ENCODE measurements around the gene MAP3K20.

GRCh38 chr2:173145454-173145853, 69.8 kb downstream of the MAP3K20 start:
- no peak for TF ChIP-seq EP300 (IDR thresholded peaks at IDR 0.05; ENCODE audit: borderline replicate concordance in 1 of 2, control insufficient read depth in 1 of 2, low read depth in 2 of 2, low read length in 2 of 2)
- TF ChIP-seq NFIC (IDR thresholded peaks at IDR 0.05; ENCODE audit: low read depth, low read length), result no peak
- TF ChIP-seq PAX8 (IDR thresholded peaks at IDR 0.05), result no peak
- TF ChIP-seq, protein P1, sequence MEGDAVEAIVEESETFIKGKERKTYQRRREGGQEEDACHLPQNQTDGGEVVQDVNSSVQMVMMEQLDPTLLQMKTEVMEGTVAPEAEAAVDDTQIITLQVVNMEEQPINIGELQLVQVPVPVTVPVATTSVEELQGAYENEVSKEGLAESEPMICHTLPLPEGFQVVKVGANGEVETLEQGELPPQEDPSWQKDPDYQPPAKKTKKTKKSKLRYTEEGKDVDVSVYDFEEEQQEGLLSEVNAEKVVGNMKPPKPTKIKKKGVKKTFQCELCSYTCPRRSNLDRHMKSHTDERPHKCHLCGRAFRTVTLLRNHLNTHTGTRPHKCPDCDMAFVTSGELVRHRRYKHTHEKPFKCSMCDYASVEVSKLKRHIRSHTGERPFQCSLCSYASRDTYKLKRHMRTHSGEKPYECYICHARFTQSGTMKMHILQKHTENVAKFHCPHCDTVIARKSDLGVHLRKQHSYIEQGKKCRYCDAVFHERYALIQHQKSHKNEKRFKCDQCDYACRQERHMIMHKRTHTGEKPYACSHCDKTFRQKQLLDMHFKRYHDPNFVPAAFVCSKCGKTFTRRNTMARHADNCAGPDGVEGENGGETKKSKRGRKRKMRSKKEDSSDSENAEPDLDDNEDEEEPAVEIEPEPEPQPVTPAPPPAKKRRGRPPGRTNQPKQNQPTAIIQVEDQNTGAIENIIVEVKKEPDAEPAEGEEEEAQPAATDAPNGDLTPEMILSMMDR (IDR thresholded peaks at IDR 0.05 in 2 of 3, conservative IDR thresholded peaks at IDR 0.05 in 1 of 3; ENCODE audit: control insufficient read depth in 2 of 3, extremely low read depth in 1 of 3, insufficient read depth in 1 of 3, low read depth in 3 of 3, low read length in 3 of 3), result no peak
- TF ChIP-seq, protein P2, sequence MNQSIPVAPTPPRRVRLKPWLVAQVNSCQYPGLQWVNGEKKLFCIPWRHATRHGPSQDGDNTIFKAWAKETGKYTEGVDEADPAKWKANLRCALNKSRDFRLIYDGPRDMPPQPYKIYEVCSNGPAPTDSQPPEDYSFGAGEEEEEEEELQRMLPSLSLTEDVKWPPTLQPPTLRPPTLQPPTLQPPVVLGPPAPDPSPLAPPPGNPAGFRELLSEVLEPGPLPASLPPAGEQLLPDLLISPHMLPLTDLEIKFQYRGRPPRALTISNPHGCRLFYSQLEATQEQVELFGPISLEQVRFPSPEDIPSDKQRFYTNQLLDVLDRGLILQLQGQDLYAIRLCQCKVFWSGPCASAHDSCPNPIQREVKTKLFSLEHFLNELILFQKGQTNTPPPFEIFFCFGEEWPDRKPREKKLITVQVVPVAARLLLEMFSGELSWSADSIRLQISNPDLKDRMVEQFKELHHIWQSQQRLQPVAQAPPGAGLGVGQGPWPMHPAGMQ (IDR thresholded peaks at IDR 0.05; ENCODE audit: borderline replicate concordance), result no peak
- TF ChIP-seq ZNF384 (IDR thresholded peaks at IDR 0.05; ENCODE audit: borderline replicate concordance, low read depth, low read length), result no peak
- no peak for TF ChIP-seq PML (IDR thresholded peaks at IDR 0.05; ENCODE audit: low read length)
- no peak for TF ChIP-seq ZNF24 (IDR thresholded peaks at IDR 0.05)
- TF ChIP-seq PBX3 (IDR thresholded peaks at IDR 0.05; ENCODE audit: insufficient replicate concordance, low read depth, low read length), result no peak
- TF ChIP-seq, protein P3, sequence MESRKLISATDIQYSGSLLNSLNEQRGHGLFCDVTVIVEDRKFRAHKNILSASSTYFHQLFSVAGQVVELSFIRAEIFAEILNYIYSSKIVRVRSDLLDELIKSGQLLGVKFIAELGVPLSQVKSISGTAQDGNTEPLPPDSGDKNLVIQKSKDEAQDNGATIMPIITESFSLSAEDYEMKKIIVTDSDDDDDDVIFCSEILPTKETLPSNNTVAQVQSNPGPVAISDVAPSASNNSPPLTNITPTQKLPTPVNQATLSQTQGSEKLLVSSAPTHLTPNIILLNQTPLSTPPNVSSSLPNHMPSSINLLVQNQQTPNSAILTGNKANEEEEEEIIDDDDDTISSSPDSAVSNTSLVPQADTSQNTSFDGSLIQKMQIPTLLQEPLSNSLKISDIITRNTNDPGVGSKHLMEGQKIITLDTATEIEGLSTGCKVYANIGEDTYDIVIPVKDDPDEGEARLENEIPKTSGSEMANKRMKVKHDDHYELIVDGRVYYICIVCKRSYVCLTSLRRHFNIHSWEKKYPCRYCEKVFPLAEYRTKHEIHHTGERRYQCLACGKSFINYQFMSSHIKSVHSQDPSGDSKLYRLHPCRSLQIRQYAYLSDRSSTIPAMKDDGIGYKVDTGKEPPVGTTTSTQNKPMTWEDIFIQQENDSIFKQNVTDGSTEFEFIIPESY (IDR thresholded peaks at IDR 0.05), result no peak
- no peak for TF ChIP-seq CBFB (IDR thresholded peaks at IDR 0.05; ENCODE audit: low read depth)
- TF ChIP-seq ZBTB40 (IDR thresholded peaks at IDR 0.05; ENCODE audit: borderline replicate concordance), result no peak
- TF ChIP-seq RAD21 (IDR thresholded peaks at IDR 0.05; ENCODE audit: insufficient read depth, low read depth, low read length), result no peak
- no peak for TF ChIP-seq MTA2 (IDR thresholded peaks at IDR 0.05; ENCODE audit: low read depth)
